ENCODE data around the gene CRB1.

The CRB1 gene

GRCh38 chr1:197496722-197497121, 228.7 kb downstream of the CRB1 start:
- DNase-seq (ENCODE audit: low read depth in 1 of 2, low spot score in 1 of 2) = no peak
- TF ChIP-seq JUND (IDR thresholded peaks at IDR 0.05; ENCODE audit: low read depth) = no peak
- in situ Hi-C loops (cut with HindIII; ENCODE audit: low pct_unique_long_range_greater_than_20kb, low sequenced_read_pairs) = no loop called here

- DNase-seq (ENCODE audit: low read depth in 1 of 2, low spot score in 1 of 2) = no peak
- in situ Hi-C loops (cut with HindIII; ENCODE audit: low pct_unique_long_range_greater_than_20kb, low sequenced_read_pairs) = no loop called here
- no peak for TF ChIP-seq JUND (IDR thresholded peaks at IDR 0.05; ENCODE audit: low read depth)
These were observed 242.8 kb downstream of the CRB1 start for GRCh38 chr1:197510691-197511378.

- in situ Hi-C loops (cut with HindIII; ENCODE audit: low pct_unique_long_range_greater_than_20kb, low sequenced_read_pairs) = no loop called here
- DNase-seq (ENCODE audit: low read depth in 1 of 2, low spot score in 1 of 2) = no peak
- TF ChIP-seq JUND (IDR thresholded peaks at IDR 0.05; ENCODE audit: low read depth) = no peak
These were observed 247.4 kb downstream of the CRB1 start for GRCh38 chr1:197515421-197515820.

- DNase-seq (ENCODE audit: low read depth in 1 of 2, low spot score in 1 of 2) = peak in 1 of 2 experiments; percentile 36
- no peak for TF ChIP-seq JUND (IDR thresholded peaks at IDR 0.05; ENCODE audit: low read depth)
- in situ Hi-C loops (cut with HindIII; ENCODE audit: low pct_unique_long_range_greater_than_20kb, low sequenced_read_pairs) = no loop called here
These were observed 251.8 kb downstream of the CRB1 start for GRCh38 chr1:197519741-197520334.

GRCh38 chr1:197521118-197521739, 253.2 kb downstream of the CRB1 start:
- peak; percentile 32 to 64 for DNase-seq (ENCODE audit: low read depth in 1 of 2, low spot score in 1 of 2)
- no peak for TF ChIP-seq JUND (IDR thresholded peaks at IDR 0.05; ENCODE audit: low read depth)
- in situ Hi-C loops (cut with HindIII; ENCODE audit: low pct_unique_long_range_greater_than_20kb, low sequenced_read_pairs) = no loop called here

GRCh38 chr1:197526736-197527371, 258.8 kb downstream of the CRB1 start:
- TF ChIP-seq JUND (IDR thresholded peaks at IDR 0.05; ENCODE audit: low read depth) = no peak
- in situ Hi-C loops (cut with HindIII; ENCODE audit: low pct_unique_long_range_greater_than_20kb, low sequenced_read_pairs) = no loop called here
- DNase-seq (ENCODE audit: low read depth in 1 of 2, low spot score in 1 of 2) = peak in 1 of 2 experiments; percentile 48
